Astrocyte (in vitro differentiated cells and primary cell): ENCODE measurements around the gene CD244.

Experiments used
- CTCF ChIP-seq: IDR thresholded peaks from 2 replicates; pipeline ENCODE4 v1.5.1; 2011; ENCODE audit warnings: low read depth, mild to moderate bottlenecking, inconsistent platforms, low read length, moderate library complexity; ENCODE audit not compliant: insufficient read depth
- EZH2 ChIP-seq: IDR thresholded peaks from 2 replicates; pipeline ENCODE4 v1.6.1; 2012; ENCODE audit warnings: mild to moderate bottlenecking, low read length, inconsistent platforms; ENCODE audit not compliant: insufficient read depth

- TF ChIP-seq CTCF (no peak), EZH2 (no peak)
These were observed 5.5 kb upstream of the CD244 start for GRCh38 chr1:160868141-160868540.
